NOMO-1 treated with DMSO at 0.1 percent for 48 hours (cell line): ENCODE data around the gene FBXO48.
A peak's percentile ranks its signal among the peaks of the same experiment; 100 is the strongest.
"Not testable (repeated sequence)": the region's sequence is repeated elsewhere in the genome, so short reads cannot be mapped to it uniquely, and the experiment has no call there.

ENCODE experiments used
- DNase-seq: peaks from one replicate; lab custom pipeline; 2025; ENCODE audit not compliant: unreplicated experiment; lab: John Stamatoyannopoulos, UW

The FBXO48 gene

GRCh38 chr2:68472796-68473414 lies 5.8 kb upstream of the FBXO48 start:
- DNase-seq, result no peak

GRCh38 chr2:68471385-68471784 lies 4.3 kb upstream of the FBXO48 start:
- DNase-seq, result no peak

DNA sequence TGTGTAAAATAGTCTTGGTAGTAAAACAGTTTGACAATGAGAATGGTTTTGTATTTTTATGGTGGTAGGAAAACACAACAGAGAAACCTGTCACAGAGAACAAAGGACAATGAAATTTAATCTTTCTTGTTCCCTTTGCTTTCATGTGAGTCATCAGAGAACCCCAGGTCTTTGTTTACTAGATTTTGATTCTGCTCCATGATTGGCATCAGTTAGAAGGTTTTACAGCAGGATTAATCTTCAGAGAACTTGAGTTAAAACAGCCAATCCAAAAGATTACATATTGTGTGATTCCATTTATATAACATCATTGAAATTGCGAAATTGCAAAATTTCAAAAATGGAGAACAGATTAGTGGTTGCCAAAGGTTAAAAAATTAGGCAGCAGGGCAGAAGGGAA lies 2.8 kb upstream of the FBXO48 start:
- no peak for DNase-seq

GRCh38 chr2:68468801-68469200 lies 1.7 kb upstream of the FBXO48 start:
- no peak for DNase-seq

DNA sequence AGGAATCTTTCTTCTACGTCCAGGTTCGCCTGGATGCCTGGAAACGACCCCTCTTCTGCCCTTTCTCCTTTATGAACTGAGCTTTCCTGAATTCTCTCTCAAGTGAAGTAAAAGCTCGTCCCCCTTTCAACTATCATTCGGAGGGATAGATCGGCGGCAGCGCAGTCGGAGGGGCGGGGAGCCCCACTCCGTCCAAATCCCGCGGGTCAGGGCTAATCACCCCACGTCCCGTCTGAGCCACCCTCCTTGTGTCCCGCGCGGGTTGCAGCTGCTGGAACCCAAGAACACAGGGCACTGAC lies 367 bp downstream of the FBXO48 start:
- no peak for DNase-seq

DNA sequence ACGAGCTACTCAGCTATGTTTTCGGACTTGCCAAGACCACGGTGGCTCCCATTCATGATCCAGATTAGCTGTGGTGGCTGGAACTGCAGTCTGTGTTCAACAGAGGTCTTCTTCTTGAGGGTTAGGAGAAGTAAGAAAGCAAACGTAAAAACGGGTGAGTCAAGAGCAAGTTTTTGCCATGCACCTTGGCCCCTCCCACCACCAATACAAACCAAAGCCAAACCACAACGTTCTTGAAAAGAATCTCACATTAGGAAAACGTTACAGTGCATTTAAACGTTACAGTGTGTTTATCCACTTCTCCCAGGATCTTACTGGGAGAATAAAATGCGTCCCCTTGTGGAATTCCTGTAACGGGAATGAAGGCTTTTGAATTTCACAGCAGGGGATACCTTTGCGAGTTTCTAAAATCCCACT lies 725 bp downstream of the FBXO48 start:
- peak; percentile 69 for DNase-seq

- no peak for DNase-seq
These were observed 1.8 kb downstream of the FBXO48 start for GRCh38 chr2:68465081-68465916.

DNA sequence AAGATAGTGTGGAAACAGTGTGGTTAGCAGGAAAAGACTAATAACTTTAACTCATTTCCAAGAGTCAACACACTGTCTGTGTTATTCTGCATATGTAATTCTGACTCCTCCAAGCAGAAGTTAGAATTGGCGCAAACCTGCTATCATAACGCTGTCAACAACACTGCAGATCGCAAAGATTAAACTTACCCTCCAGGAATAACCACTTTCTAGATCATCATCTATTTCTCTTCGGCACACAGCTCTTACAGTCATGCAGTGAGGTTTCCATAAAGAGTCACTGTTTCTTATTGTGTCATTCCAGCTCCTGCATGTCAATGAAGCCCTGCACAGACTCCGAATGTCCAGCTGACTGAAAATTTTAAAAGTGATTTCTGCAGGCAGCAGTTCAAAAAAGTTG lies 2.4 kb downstream of the FBXO48 start:
- no peak for DNase-seq

DNA sequence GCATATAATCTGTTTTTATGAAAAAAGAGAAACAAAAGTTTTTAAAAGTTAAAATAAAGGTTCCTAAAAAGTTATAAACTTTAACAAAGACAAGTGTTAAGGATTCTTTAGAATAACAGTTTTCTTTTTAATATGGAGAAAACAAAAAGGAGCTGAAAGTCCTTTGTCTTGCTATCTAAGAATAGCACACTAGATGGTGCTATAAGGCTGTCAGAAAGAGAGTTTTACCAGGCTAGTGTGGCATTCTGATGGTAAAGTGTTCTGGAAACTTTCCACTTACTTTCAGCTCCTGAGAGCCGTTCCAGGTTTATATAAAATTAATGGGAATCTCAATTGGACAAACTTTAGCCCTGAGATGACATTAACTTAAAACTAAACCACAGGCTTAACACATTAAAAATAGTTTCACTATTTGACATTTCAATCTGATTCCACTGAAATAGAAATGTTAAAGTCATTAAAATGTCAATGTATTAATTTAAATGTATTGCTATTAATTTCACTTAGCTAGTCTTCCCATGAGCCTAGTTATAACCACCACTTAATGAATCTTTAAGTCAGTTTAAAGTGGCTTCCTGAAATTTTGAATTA lies 3.7 kb downstream of the FBXO48 start:
- peak; percentile 52 for DNase-seq

DNA sequence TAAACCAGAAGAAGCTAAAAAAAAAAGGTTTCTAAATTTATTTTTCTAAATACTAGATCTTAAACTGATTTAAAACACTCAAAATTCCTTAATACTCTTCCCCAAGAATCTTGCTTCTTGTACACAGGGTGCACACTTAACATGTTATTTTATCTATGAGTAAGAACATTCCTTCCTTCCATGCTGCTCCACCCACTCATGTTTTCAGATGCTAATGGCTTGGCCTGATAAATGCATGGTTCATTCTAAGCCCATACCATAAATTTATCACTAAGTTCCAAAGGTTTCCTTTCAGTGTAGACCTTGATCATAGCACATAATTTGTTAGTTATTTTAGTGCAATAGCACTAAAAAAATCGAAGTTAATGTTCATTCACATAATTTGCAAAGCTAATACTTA lies 8.1 kb downstream of the FBXO48 start:
- no peak for DNase-seq

DNA sequence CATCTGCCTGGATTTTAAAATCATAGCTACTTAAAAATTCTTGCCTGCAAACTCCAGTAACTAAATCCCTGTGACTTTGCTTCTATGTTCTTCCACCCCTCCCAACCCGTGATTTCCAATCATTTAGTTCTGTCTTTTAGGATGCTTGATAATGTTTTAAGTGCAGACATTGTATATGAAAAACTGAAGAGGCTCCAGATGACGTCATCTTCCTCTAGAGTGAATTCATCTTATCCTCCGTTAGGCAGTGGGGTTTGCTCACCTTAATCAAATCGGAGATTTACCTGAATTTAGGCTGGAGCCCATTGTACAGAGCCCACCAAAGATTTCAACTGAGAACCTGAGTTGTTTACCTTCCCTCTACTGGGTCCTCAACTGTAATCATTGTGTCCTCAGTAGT lies 10.9 kb downstream of the FBXO48 start:
- no peak for DNase-seq

DNA sequence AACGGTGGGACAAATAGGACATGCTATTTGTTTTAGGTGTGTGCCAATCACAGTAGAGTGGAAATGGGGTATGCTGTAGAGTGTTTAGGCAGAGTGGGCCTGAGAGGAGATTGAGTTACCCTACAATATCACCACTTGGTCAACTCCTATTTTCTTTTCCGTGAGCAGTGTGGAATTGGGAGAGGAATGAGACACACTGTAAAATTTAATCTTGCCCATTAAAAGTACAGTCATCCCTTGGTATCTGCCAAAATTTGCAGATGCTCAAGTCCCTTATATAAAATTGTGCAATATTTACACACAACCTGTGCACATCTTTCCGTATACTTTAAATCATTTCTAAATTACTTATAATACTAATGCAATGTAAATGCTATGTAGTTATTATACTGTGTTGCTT lies 12.4 kb downstream of the FBXO48 start:
- no peak for DNase-seq

GRCh38 chr2:68453761-68454360 lies 13.2 kb downstream of the FBXO48 start:
- no peak for DNase-seq

- DNase-seq, result peak; percentile 29
These were observed 14.8 kb downstream of the FBXO48 start for GRCh38 chr2:68452158-68452900.

- DNase-seq, result no peak
These were observed 18.1 kb downstream of the FBXO48 start for GRCh38 chr2:68448671-68449653.

DNA sequence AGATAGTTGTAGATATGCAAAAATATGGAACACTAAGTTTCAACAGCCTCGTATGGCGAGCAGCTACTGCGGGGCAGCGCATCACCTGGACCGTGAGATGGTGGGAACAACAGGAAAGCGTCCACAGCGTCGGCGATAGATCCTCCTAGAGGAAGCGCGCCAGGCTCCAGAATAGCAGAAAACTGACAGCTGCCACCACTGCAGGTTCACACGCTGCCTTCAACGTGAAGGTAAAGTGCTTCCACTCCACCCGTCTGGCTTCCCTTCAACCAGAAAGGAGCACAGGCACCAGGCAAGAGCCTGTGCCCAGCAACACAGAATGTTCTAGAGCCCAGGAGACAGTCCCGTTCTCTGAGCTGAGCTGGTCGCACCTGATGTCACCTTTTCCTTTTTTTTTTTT lies 20.0 kb downstream of the FBXO48 start:
- DNase-seq, result no peak

- not testable (repeated sequence) for DNase-seq
These were observed 20.7 kb downstream of the FBXO48 start for GRCh38 chr2:68446425-68446824.

DNA sequence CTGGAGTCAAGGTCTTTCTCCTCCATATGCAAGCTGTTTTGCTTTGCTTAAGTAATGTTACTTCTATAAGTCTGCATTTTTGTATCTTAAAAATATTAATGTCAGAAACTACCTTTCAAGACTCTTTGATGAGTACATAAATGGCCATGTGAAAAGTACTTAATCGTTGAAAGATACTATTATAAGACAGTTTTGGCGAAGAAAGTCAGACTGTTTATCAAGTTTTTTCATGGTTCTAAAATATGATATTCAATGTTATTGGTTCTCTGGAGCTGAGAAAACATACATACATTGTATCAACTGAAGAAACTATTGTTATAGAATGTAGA lies 25.1 kb downstream of the FBXO48 start:
- DNase-seq, result no peak

- DNase-seq, result peak; percentile 98
These were observed 25.7 kb downstream of the FBXO48 start for GRCh38 chr2:68441179-68441993.
